ENCODE data around the gene OSTN. TPM values are rescaled to one million over a fixed set of nuclear protein-coding genes. Genes with fewer than 3 reads are reported as not detected.

OSTN gene
- total and polyA plus RNA-seq, 2 experiments from 2014 or later: not detected

GRCh38 chr3:191280111-191280510, 81.1 kb downstream of the OSTN start:
- no peaks in the 10 kb centered on the region for H4K20me1 ChIP-seq (replicated peaks; ENCODE audit: insufficient read depth)

More at GRCh38 chr3:191280111-191280510, 81.1 kb downstream of the OSTN start:
- H3K79me2 ChIP-seq (replicated peaks; ENCODE audit: insufficient read depth): no peaks in the 10 kb centered on the region
- no peaks in the 10 kb centered on the region for H3K4me1 ChIP-seq (ENCODE audit: insufficient read depth)
- no peak overlapping the region for H3K4me2 ChIP-seq
- Mint-ChIP-seq H3K9me3 (no peaks in the 10 kb centered on the region), H3K27ac (no peak overlapping the region), H3K36me3 (ENCODE audit: low read depth) (no peaks in the 10 kb centered on the region), H3K27me3 (ENCODE audit: insufficient read depth, low read depth, poor library complexity) (no peaks in the 10 kb centered on the region), H3K4me1 (peaks cover 4% of the 10 kb centered on the region; the same call in 2 of the 3 replicates), H3K4me3 (no peak overlapping the region)
- DNase-seq (ENCODE audit: low spot score): no peak
- no peak for TF ChIP-seq REST (IDR thresholded peaks at IDR 0.05; ENCODE audit: unreplicated experiment)
- no peak for TF ChIP-seq JUNB (IDR thresholded peaks at IDR 0.05; ENCODE audit: unreplicated experiment)
- no peak for TF ChIP-seq EZH2 (IDR thresholded peaks at IDR 0.05; ENCODE audit: low read depth, unreplicated experiment)
- no peak for TF ChIP-seq CTCF (conservative IDR thresholded peaks at IDR 0.05; ENCODE audit: low read depth in 2 of 2)
- no peak for TF ChIP-seq EZH2phosphoT487 (IDR thresholded peaks at IDR 0.05; ENCODE audit: unreplicated experiment)
- no peak for TF ChIP-seq STAT1 (IDR thresholded peaks at IDR 0.05; ENCODE audit: unreplicated experiment)
- TF ChIP-seq POLR2AphosphoS5 (IDR thresholded peaks at IDR 0.05; ENCODE audit: low read depth): no peak
- H3K27ac ChIP-seq (ENCODE audit: low read depth): no peak overlapping the region
- H3F3A ChIP-seq (replicated peaks; ENCODE audit: low read depth): no peaks in the 10 kb centered on the region
- H3K36me3 ChIP-seq (ENCODE audit: insufficient read depth): no peaks in the 10 kb centered on the region
- 0 out of 2 replicates have a peak overlapping the region, but pooled peaks have one; percentile 53 for H2AFZ ChIP-seq
- no peaks in the 10 kb centered on the region for H3K9me2 ChIP-seq (ENCODE audit: insufficient read depth)
- ATAC-seq: no peak
- H3K27me3 ChIP-seq (ENCODE audit: insufficient read depth): no peaks in the 10 kb centered on the region
- no peak overlapping the region for H3K4me3 ChIP-seq

Measured in GM23338 (cell line).